HG03342 (cell line): ENCODE data around the gene CLCN6.

Experiments
- ATAC-seq: cut with Tn5 transposase; IDR thresholded peaks from one replicate; pipeline ENCODE4 v1.9.1; 2021; ENCODE audit warnings: mild to moderate bottlenecking, moderate library complexity; ENCODE audit not compliant: unreplicated experiment

The CLCN6 gene

GRCh38 chr1:11779715-11780379, 26.1 kb upstream of the CLCN6 start:
- ATAC-seq = no peak

DNA sequence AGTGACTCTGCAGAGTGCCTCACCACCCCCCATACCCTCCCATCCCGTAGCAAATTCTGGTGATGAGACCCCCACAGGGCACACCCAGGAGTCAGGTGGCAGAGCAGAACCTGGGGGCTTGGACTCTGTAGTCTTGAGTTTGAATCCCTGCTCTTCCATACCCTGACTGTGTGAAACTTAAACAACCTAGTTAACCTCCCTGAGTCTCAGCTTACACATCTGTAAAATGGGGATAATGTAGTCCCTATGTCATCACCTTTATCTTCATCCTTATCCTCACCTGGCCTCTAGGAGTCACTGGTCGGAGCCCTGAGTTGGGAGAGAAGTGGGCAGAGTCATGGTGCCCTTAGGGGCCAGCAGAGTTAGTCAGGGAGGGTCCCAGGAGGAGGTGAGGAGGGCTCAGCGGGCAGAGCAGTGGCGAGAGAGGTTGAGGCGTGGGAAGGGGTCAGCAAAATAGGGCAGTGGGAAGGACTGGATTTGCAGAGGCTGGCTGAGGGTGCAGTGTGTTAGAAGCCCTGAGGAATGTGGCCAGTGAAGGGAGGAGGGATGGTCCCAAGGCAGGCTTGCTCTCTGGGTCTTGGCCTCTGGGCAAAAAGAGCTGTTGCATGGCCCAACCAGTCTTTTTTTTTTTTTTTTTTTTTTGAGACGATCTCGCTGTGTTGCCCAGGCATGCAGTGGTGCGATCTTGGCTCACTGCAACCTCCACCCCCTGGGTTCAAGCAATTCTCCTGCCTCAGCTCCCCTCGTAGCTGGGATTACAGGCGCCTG, 25.4 kb upstream of the CLCN6 start:
- ATAC-seq = no peak

DNA sequence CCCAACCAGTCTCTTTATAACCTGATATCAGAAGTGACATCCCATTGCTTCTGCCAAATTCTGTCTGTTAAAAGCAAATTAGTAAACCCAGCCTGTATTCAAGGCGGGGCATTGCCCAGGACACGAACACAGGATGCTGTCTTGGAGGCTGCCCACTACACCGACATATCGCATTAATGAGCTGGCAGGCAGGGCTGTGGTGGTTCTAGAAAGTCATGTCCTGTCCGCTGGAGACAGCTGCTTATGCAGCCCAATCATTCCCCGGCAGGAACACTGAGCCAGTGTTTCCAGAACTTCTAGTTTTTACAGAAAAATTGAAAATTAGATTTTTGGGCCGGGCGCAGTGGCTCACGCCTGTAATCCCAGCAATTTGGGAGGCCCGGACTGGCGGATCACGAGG, 24.7 kb upstream of the CLCN6 start:
- ATAC-seq = no peak

DNA sequence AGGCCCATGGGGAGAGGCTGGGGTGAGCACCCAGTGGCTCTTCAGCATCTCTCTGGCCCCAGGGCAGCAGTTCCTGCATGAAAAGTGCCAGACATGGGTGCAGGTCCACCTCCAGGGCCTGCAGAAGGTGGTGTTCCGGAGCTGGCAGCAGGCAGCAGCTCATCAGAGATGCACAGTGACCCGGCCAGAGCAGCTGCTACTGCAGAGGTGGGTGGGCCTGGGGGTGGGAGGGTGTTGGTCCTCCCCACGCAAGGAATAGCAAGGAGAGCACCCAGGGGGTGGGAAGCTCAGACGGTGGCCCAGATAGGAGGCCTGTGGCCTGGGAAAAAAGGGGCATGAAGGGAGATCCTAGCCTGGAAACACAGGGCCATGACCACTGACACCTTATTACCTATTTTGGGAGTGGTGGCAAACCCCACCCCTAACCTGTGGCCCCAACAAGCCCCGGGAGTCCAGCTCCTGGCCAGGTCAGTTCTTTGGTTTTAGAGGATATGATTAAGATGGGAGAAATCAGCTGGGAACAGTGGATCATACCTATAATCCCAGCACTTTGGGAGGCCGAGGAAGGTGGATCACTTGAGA, 23.8 kb upstream of the CLCN6 start:
- ATAC-seq = no peak

- ATAC-seq = no peak
These were observed 22.4 kb upstream of the CLCN6 start for GRCh38 chr1:11783556-11783955.

GRCh38 chr1:11784256-11784992, 21.6 kb upstream of the CLCN6 start:
- no peak for ATAC-seq

DNA sequence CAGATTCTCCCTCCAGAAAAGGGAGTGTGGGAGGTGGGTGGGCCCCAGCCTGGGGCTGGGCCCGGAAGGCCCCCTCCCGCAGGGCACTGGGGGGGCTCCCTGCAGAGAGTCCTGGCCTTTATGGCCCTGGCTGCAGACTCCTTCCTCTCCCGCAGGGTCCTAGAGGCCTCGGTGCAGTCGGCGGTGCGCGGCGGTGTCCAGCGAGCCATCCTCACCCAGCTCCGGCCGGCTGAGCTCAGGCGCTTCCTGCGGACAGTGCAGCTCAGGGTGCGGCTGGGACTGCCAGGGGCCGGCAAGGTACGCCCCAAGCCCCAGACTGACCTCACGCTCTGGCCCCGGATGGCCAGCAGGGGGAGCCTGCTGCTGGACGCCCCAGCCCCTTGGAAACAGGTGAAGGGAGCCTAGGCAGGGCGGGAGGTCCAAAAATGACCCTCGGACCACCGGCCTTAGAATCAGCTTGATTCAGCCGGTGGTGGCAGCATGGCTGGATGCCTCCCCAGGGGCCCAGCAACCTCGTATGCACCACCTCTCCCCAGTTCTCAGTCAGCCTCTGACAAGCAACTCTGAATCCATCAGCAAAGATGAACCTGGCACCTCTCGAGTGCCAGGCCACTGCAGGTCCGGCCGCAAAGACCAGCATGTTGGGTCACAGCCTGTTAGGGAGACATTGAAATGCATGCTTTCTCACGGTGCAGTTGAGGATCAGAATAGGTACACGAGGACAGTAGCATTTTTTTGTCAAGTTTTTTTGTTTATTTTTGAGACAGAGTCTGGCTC, 20.8 kb upstream of the CLCN6 start:
- ATAC-seq = no peak

DNA sequence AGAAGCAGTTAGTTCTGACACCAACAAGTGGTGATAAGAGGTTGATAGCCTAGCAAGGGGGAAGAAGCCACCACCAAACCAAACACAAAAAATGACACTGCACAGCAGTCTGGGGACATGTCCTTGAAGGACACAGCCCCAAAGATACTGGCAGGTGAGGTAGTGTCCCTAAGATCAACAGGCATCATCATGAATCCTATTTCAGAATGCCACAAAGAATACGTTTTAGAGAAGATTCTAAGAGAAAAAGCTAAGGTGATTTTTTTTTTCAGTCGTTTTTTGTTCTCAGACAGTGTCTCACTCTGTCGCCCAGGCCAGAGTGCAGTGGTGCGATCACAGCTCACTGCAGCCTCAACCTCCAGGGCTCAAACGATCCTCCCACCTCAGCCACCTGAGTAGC, 19.8 kb upstream of the CLCN6 start:
- no peak for ATAC-seq

DNA sequence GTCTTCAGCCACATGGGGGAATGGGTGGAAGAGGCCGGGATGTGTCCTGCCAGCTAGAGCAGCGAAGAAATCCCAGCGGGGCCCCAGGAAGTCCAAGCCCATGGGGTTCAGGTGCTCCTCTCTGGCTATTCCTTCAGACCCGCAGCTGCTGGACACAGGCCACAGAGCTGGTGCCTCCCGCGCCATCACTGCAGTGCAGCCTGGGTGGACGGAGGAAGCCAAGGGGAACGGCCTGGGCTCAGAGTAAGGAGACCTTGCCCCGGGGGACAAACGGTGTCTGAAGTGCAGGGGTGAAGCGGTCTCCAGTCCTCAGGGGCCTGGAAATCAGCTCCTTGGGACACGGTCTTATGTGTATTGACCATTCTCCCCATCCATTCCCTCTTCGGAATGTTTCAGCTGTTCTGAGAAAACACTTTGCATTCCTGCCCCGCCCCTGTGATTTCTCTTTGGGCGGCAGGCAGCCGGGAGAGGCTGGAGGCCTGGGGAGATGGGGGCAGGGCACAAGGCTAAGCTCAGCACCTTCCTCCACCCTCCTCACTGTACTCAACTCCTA, 18.7 kb upstream of the CLCN6 start:
- ATAC-seq = no peak

DNA sequence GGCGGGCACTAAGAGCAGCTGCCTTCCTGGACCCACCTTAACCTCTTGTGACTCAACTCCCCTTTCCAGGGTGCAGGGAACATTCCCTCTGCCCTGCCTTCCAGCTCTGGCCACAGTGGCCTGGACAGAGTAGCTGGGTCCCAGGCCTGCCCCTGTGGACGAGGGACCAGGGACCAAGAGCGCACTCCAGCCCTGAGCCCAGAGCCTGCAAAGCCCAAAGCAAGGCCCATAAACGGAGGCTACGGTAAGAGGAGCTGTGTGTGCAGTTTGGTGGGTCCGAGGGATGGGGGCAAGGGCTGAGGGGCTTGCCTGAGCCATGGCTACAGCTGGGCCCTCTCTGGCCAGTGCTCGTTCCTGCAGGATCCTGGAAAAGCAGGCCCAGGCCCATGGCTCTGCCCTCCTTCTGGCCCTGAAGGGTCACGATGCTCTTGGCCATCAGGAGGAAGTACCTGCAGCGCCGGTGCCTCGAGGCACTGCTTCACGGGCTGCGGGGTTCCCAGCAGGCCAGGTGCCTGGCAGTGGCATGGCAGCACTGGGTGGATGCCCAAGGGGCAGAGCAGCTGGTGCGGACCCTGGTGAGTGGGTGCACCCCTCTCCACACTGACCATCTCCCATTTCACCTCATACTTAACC, 18.1 kb upstream of the CLCN6 start:
- ATAC-seq = no peak

DNA sequence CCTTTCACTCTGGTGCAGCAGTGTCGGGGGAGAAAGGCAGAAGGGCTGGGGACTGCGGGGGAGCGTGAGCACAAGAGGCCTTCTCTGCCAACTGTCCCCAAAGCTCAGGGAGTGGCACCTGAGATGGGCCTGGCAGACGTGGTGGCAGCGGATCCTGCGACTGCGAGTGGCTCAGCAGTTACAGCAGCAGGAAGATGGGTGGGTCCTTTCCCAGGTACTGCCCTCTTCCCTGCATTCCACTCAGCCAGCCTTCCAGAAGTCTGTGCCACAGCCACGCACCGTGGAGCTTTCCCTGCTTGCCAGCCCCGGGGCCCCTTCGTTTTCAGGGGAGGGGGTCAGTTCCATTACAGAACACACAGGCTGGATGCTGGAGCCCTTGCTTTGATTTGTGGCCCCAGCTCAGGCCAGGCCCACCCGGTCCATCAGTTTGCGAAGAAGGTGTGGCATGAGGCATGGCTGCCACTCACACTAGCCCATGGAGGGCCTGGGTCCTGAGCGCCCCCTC, 17.4 kb upstream of the CLCN6 start:
- no peak for ATAC-seq

- ATAC-seq = no peak
These were observed 16.6 kb upstream of the CLCN6 start for GRCh38 chr1:11789126-11790067.

GRCh38 chr1:11790101-11790879, 15.7 kb upstream of the CLCN6 start:
- ATAC-seq = no peak

- ATAC-seq = no peak
These were observed 14.9 kb upstream of the CLCN6 start for GRCh38 chr1:11790880-11791715.

DNA sequence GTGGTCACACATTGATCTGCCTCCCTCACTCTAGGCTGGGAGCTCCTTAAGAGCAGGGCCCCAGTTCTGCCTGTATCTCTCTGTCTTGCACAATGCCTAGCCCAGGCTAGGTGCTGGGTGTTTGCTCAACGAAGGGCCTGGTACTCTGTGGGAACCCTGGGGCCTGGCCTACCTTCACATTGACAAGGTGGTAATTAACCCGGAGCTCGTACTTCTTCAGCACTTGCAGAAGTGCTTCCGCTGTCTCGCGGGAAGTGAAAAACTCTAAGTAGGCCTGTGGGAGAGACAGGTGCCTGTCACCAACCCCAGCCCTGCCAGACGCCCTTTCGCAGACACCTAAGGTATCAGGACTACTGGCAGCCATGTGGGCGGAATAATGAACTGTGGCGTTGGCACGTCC, 13.9 kb upstream of the CLCN6 start:
- ATAC-seq = no peak

- ATAC-seq = no peak
These were observed 12.2 kb upstream of the CLCN6 start for GRCh38 chr1:11793819-11794218.
